Upper lobe of left lung (tissue), 6 donors: ENCODE results near the gene PRKCZ. TPM values are rescaled to one million over a fixed set of nuclear protein-coding genes. Genes with fewer than 3 reads are reported as not detected.

Experiments used
- ATAC-seq, 2 donors: fragments of 200-7000 bp; cut with Tn5 transposase; one replicate each; pipeline ENCODE4 v1.9.1; 2022; ENCODE audit warnings: mild to moderate bottlenecking in 2 of 2, moderate library complexity in 2 of 2; ENCODE audit not compliant: low FRiP score in 2 of 2
- DNase-seq, 2 donors: peaks; one replicate each; pipeline ENCODE4 v3.0.0-alpha.2; 2019 to 2020
- H3K27ac ChIP-seq, 4 donors: fragments of 200-600 bp; sonication (generic); one replicate each; pipeline ENCODE4 v1.5.1; 2016 to 2019
- H3K27me3 ChIP-seq, 4 donors: fragments of 200-600 bp; sonication (generic); one replicate each; pipeline ENCODE4 v1.5.1; 2017 to 2019
- H3K36me3 ChIP-seq, 4 donors: fragments of 200-600 bp; sonication (generic); one replicate each; pipeline ENCODE4 v1.5.1; 2016 to 2019
- H3K4me1 ChIP-seq, 4 donors: fragments of 200-600 bp; sonication (generic); one replicate each; pipeline ENCODE4 v1.5.1; 2018 to 2019
- H3K4me3 ChIP-seq, 4 donors: fragments of 200-600 bp; sonication (generic); one replicate each; pipeline ENCODE4 v1.5.1; 2017 to 2019; ENCODE audit warnings: mild to moderate bottlenecking in 2 of 4, moderate library complexity in 1 of 4
- H3K9me3 ChIP-seq, 4 donors: fragments of 200-600 bp; sonication (generic); one replicate each; pipeline ENCODE4 v1.5.1; 2018 to 2019
- CTCF ChIP-seq, 6 experiments: fragments of 450-650 bp in 4 of 6; fragments of 200-600 bp in 2 of 6; sonication (generic) in 2 of 6; IDR thresholded peaks; one replicate each; pipeline ENCODE4 v1.5.1; 2016 to 2019; ENCODE audit warnings: antibody characterized with exemption in 6 of 6
- EP300 ChIP-seq, 4 donors: sonication (generic); formaldehyde crosslinking; IDR thresholded peaks; one replicate each; pipeline ENCODE4 v1.5.1; 2017; ENCODE audit warnings: antibody characterized with exemption in 4 of 4, control low read depth in 2 of 4
- POLR2A ChIP-seq, 4 donors: fragments of 450-650 bp; IDR thresholded peaks; one replicate each; pipeline ENCODE4 v1.5.1; 2016 to 2017; ENCODE audit warnings: antibody characterized with exemption in 4 of 4, mild to moderate bottlenecking in 2 of 4
- POLR2AphosphoS5 ChIP-seq, 2 donors: sonication (generic); formaldehyde crosslinking; IDR thresholded peaks; one replicate each; pipeline ENCODE4 v1.5.1; 2017; ENCODE audit warnings: antibody characterized with exemption in 2 of 2
- WGBS, 2 donors: methylation state at CpG; one replicate each; pipeline ENCODE4 v1.1.5; 2017 to 2018; 5-methylcytosine and 5-hydroxymethylcytosine counted together
- total RNA-seq, 6 donors: library from RNA; depleted of rRNA in 4 of 6; stranded (reverse); fragments of >200 nt in 4 of 6; gene quantifications; one replicate each; pipeline versions ENCODE4 v1.1.0 to v1.2.1, GENCODE V29; 2016 to 2021
- donor health status: DM: no; HTN: no; CAD: no; lungs with moderate emphysema.
- donor health status: DM: no; HTN: yes; CAD: no; lungs with severe emphysema.

PRKCZ gene
- total RNA-seq, 6 donors from 2014 or later, result 107 to 169 (median 138) TPM

- Histone ChIP-seq H3K36me3 (peaks cover 0 to 30% (median 10%) of the 10 kb centered on the region in 4 donors), H3K4me1 (peaks cover 31 to 44% (median 37%) of the 10 kb centered on the region in 4 donors), H3K4me3 (no peak overlapping the region), H3K27me3 (no peaks in the 10 kb centered on the region), H3K27ac (no peak overlapping the region), H3K9me3 (no peaks in the 10 kb centered on the region)
- ATAC-seq (no peak), DNase-seq (peak in 1 of 2 donors; percentile 33)
- WGBS, 2 donors, result 97 to 98% methylated on average over 9 to 13 of the region's 16 CpGs
- TF ChIP-seq POLR2AphosphoS5 (IDR thresholded peaks at IDR 0.05) (no peak), CTCF (IDR thresholded peaks at IDR 0.05) (no peak), EP300 (IDR thresholded peaks at IDR 0.05) (no peak), POLR2A (IDR thresholded peaks at IDR 0.05) (no peak)
These were observed 138.1 kb downstream of the PRKCZ start for GRCh38 chr1:2188336-2188735.

GRCh38 chr1:2189459-2190425 is 139.5 kb downstream of the PRKCZ start:
- Histone ChIP-seq H3K27ac (peak overlapping the region; percentile 90 to 96 (median 94)), H3K4me3 (peak overlapping the region; percentile 27 to 57 (median 54)), H3K36me3 (peaks cover 0 to 21% (median 8%) of the 10 kb centered on the region in 4 donors), H3K27me3 (no peaks in the 10 kb centered on the region), H3K4me1 (peaks cover 38 to 55% (median 47%) of the 10 kb centered on the region in 4 donors), H3K9me3 (no peaks in the 10 kb centered on the region)
- ATAC-seq (peak; percentile 93 to 95), DNase-seq (peak; percentile 97 to 98)
- 10 to 26% methylated on average over 9 to 63 of the region's 65 CpGs for WGBS, 2 donors
- TF ChIP-seq POLR2AphosphoS5 (IDR thresholded peaks at IDR 0.05) (peak; percentile 63 to 91), CTCF (IDR thresholded peaks at IDR 0.05) (peak in 3 of 6 experiments; percentile 8 to 25 (median 16)), EP300 (IDR thresholded peaks at IDR 0.05) (no peak), POLR2A (IDR thresholded peaks at IDR 0.05) (peak in 3 of 4 donors; percentile 65 to 87 (median 66))

GRCh38 chr1:2190491-2190976 is 140.3 kb downstream of the PRKCZ start:
- DNase-seq (no peak), ATAC-seq (no peak)
- H3K27ac ChIP-seq, result peak overlapping the region; percentile 90 to 96 (median 94)
- H3K4me1 ChIP-seq, result peaks cover 42 to 61% (median 50%) of the 10 kb centered on the region in 4 donors
- no peaks in the 10 kb centered on the region for H3K27me3 ChIP-seq
- TF ChIP-seq EP300 (IDR thresholded peaks at IDR 0.05), result no peak
- no peak for TF ChIP-seq CTCF (IDR thresholded peaks at IDR 0.05)
- no peak for TF ChIP-seq POLR2AphosphoS5 (IDR thresholded peaks at IDR 0.05)
- TF ChIP-seq POLR2A (IDR thresholded peaks at IDR 0.05), result no peak
- H3K9me3 ChIP-seq, result no peaks in the 10 kb centered on the region
- peak overlapping the region; percentile 27 to 57 (median 54) for H3K4me3 ChIP-seq
- H3K36me3 ChIP-seq, result peaks cover 0 to 14% (median 4%) of the 10 kb centered on the region in 4 donors
- WGBS, 2 donors, result 84 to 91% methylated on average over 11 to 18 of the region's 19 CpGs

- 62 to 68% methylated on average over 21 to 30 of the region's 30 CpGs for WGBS, 2 donors
These were observed 142.1 kb downstream of the PRKCZ start for GRCh38 chr1:2192031-2192995.

More at GRCh38 chr1:2192031-2192995, 142.1 kb downstream of the PRKCZ start:
- H3K27ac ChIP-seq, result peak overlapping the region; percentile 72 to 96 (median 94)
- peak; percentile 65 to 69 for DNase-seq
- no peaks in the 10 kb centered on the region for H3K27me3 ChIP-seq
- H3K36me3 ChIP-seq, result no peaks in the 10 kb centered on the region
- ATAC-seq, result no peak
- TF ChIP-seq CTCF (IDR thresholded peaks at IDR 0.05) (no peak), POLR2A (IDR thresholded peaks at IDR 0.05) (no peak), POLR2AphosphoS5 (IDR thresholded peaks at IDR 0.05) (no peak)
- H3K9me3 ChIP-seq, result no peaks in the 10 kb centered on the region
- H3K4me1 ChIP-seq, result peaks cover 44 to 66% (median 54%) of the 10 kb centered on the region in 4 donors
- no peak overlapping the region for H3K4me3 ChIP-seq
